Muscle layer of duodenum (tissue), 2 donors: ENCODE results near the gene DNAAF1.

Experiments
- H3K27ac ChIP-seq: one replicate; pipeline ENCODE4 v1.7.0; 2013; ENCODE audit warnings: mild to moderate bottlenecking, low read length
- H3K27me3 ChIP-seq: one replicate; pipeline ENCODE4 v1.7.0; 2013; ENCODE audit warnings: low read depth, mild to moderate bottlenecking, control low read depth, low read length
- H3K36me3 ChIP-seq, 2 donors: one replicate each; pipeline ENCODE4 v1.7.0; 2013; ENCODE audit warnings: low read length in 2 of 2, control low read depth in 1 of 2, mild to moderate bottlenecking in 1 of 2; ENCODE audit not compliant: insufficient read depth in 2 of 2, control insufficient read depth in 1 of 2
- H3K4me1 ChIP-seq, 2 donors: one replicate each; pipeline ENCODE4 v1.7.0; 2013; ENCODE audit warnings: low read length in 2 of 2, mild to moderate bottlenecking in 2 of 2, control low read depth in 1 of 2, moderate library complexity in 1 of 2; ENCODE audit not compliant: insufficient read depth in 2 of 2, control insufficient read depth in 1 of 2
- H3K4me3 ChIP-seq, 2 donors: one replicate each; pipeline ENCODE4 v1.7.0; 2013; ENCODE audit warnings: low read length in 2 of 2, low read depth in 1 of 2, mild to moderate bottlenecking in 1 of 2
- H3K9me3 ChIP-seq, 2 donors: one replicate each; pipeline ENCODE4 v1.7.0; 2013; ENCODE audit warnings: low read length in 2 of 2, control low read depth in 1 of 2, mild to moderate bottlenecking in 1 of 2; ENCODE audit not compliant: control insufficient read depth in 1 of 2
- donor health status: healthy.

DNAAF1 gene

GRCh38 chr16:84144859-84145639 is at the start of gene DNAAF1, which contains the start of gene HSDL1:
Gene DNAAF1 (plus strand): TSS chr16:84145308. CDS start chr16:84145441, 133 bp downstream.
Gene HSDL1 (minus strand): TSS chr16:84145177. CDS start chr16:84131321, 13,856 bp downstream.
- Histone ChIP-seq H3K27ac (no peak within 1 kb of the TSS), H3K4me3 (peak within 1 kb of the TSS; percentile 78 to 91), H3K27me3 (no peaks in the 10 kb centered on the region), H3K9me3 (no peaks in the 10 kb centered on the region), H3K36me3 (no peaks in the 10 kb centered on the region), H3K4me1 (peaks cover 0 to 11% of the 10 kb centered on the region in 2 donors)

- Histone ChIP-seq H3K27me3 (no peaks in the 10 kb centered on the region), H3K4me3 (no peak overlapping the region), H3K27ac (no peak overlapping the region), H3K36me3 (peaks cover 56 to 83% of the 10 kb centered on the region in 2 donors), H3K9me3 (no peaks in the 10 kb centered on the region), H3K4me1 (no peaks in the 10 kb centered on the region)
Measured at GRCh38 chr16:84095466-84095865, 49.6 kb upstream of the DNAAF1 start.

- Histone ChIP-seq H3K4me3 (no peak overlapping the region), H3K27me3 (no peaks in the 10 kb centered on the region), H3K27ac (no peak overlapping the region), H3K4me1 (no peaks in the 10 kb centered on the region), H3K9me3 (no peaks in the 10 kb centered on the region), H3K36me3 (peaks cover 48 to 77% of the 10 kb centered on the region in 2 donors)
Measured at GRCh38 chr16:84096447-84097005, 48.6 kb upstream of the DNAAF1 start.

GRCh38 chr16:84098939-84099338 is 46.2 kb upstream of the DNAAF1 start:
- Histone ChIP-seq H3K9me3 (no peaks in the 10 kb centered on the region), H3K27ac (no peak overlapping the region), H3K4me3 (no peak overlapping the region), H3K4me1 (no peaks in the 10 kb centered on the region), H3K36me3 (peaks cover 26 to 57% of the 10 kb centered on the region in 2 donors), H3K27me3 (no peaks in the 10 kb centered on the region)

DNA sequence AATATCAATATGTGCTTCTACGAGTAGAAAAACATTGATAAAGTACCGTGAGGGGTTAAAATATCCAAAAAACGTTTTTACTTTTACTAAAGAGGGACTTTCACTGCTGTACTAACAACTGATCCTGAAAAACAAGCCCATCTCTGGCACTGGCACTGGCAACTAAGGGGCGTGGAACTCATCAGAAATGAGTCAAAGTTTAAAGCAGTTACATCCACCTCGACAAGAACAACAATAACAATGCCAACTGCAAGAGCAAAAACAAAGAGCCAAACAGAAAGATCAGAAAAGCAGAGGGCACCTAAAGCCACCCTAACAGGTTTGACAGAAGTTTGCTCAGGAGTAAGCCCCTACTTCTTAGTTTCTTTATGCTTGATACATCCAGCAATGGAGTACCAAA is 41.4 kb upstream of the DNAAF1 start:
- no peak overlapping the region for H3K4me3 ChIP-seq
- H3K9me3 ChIP-seq = no peaks in the 10 kb centered on the region
- no peak overlapping the region for H3K27ac ChIP-seq
- H3K36me3 ChIP-seq = peaks cover 0 to 29% of the 10 kb centered on the region in 2 donors
- H3K4me1 ChIP-seq = no peaks in the 10 kb centered on the region
- H3K27me3 ChIP-seq = no peaks in the 10 kb centered on the region

- H3K4me1 ChIP-seq = no peaks in the 10 kb centered on the region
- no peak overlapping the region for H3K4me3 ChIP-seq
- H3K27ac ChIP-seq = no peak overlapping the region
- H3K27me3 ChIP-seq = no peaks in the 10 kb centered on the region
- no peaks in the 10 kb centered on the region for H3K9me3 ChIP-seq
- H3K36me3 ChIP-seq = peaks cover 0 to 23% of the 10 kb centered on the region in 2 donors
Measured at GRCh38 chr16:84104231-84104630, 40.9 kb upstream of the DNAAF1 start.

DNA sequence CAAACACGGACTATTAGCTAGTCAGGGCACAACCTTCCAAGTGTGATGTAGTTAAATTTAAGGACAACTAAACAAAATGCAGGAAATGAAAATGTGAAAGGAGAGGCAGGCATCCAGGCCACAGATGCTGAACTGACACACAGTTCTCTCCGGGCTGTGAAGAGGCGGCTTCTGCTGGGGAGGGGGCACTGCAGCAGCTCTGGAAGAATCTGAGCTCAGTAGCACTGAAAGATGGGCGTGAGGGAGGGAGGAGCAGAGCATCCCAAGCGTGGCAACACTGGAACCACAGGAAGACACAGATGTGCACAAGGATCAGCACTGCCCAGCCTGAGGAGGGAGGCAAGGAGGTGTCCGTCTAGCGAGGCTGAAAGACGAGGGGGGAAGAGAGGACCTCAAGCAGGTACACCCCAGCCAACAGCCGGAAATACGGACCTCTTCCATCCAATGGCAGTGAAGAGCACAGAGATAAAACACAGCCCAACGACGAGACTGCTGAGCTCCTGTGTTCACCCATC is 39.8 kb upstream of the DNAAF1 start:
- Histone ChIP-seq H3K4me3 (no peak overlapping the region), H3K4me1 (no peaks in the 10 kb centered on the region), H3K36me3 (peaks cover 0 to 15% of the 10 kb centered on the region in 2 donors), H3K9me3 (no peaks in the 10 kb centered on the region), H3K27me3 (no peaks in the 10 kb centered on the region), H3K27ac (no peak overlapping the region)

DNA sequence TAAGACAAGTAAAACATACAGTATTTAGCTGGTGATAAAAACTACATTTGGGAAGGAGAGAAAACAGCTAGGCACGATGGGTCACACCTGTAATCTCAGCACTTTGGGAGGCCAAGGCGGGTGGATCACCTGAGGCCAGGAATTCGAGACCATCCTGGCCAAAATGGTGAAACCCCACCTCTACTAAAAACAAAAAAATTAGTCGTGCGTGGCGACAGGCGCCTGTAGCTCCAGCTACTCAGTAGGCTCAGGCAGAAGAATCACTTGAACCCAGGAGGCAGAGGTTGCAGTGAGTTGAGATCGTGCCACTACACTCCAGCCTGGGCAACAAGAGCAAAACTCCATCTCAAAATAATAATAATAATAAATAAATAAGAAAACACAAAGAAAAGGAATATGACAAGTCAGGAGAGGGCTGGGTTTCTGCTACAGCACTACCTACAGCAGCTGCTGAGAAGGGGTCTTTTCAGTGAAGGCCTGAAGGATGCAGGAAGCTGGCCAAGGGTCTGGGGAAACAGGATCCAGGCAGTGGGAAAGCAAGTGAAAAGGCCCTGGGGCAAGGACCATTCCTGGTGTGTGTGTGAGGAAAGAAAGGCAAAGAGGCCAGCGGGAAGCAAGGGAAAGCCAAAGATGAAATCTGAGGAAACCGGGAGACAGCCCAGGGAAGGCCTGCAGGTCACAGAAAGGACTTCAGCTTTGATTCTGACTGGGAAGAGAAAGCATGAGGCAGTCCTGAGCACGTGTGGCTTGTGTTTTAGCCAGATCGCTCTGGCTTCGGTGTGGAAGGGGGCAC is 39.0 kb upstream of the DNAAF1 start:
- no peaks in the 10 kb centered on the region for H3K27me3 ChIP-seq
- H3K36me3 ChIP-seq = peaks cover 4 to 12% of the 10 kb centered on the region in 2 donors
- H3K4me3 ChIP-seq = no peak overlapping the region
- H3K4me1 ChIP-seq = no peaks in the 10 kb centered on the region
- no peak overlapping the region for H3K27ac ChIP-seq
- H3K9me3 ChIP-seq = no peaks in the 10 kb centered on the region

- no peaks in the 10 kb centered on the region for H3K4me1 ChIP-seq
- H3K4me3 ChIP-seq = no peak overlapping the region
- H3K27me3 ChIP-seq = no peaks in the 10 kb centered on the region
- no peak overlapping the region for H3K27ac ChIP-seq
- peaks cover 4 to 5% of the 10 kb centered on the region in 2 donors for H3K36me3 ChIP-seq
- no peaks in the 10 kb centered on the region for H3K9me3 ChIP-seq
Measured at GRCh38 chr16:84107921-84108320, 37.2 kb upstream of the DNAAF1 start.

DNA sequence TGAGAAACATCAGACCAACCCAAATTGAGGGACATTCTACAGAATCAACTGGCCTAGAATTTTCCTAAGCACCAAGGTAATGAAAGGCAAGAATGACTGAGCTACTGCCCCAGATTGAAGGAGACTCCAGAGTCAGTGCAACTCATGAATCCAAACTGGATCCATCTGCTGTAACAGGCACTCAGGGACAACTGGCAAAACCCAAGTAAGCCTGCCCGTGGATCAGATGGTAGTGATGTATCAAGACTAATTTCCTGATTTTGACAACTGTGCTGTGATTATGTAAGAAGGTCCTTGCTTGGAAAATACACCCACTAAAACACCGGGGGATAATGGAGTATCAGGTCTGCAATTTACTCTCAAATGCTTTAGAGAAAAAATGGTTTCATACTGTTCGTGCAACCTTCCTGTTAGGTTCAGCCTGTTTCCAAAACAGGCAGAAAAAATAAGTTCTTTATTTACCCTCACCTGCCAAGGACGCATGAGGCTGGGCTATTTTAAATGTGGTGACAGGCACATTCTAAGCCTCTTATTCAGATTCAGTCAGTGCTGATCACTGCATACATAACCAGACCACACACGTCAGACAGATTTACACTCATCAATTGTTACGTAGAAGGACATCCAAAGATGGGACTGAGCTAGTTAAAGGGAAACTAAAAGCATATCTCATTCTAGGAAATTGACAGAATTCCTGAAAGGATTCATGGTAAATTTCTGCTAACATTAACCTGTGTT is 35.3 kb upstream of the DNAAF1 start:
- Histone ChIP-seq H3K27ac (no peak overlapping the region), H3K36me3 (peaks cover 4 to 5% of the 10 kb centered on the region in 2 donors), H3K9me3 (no peaks in the 10 kb centered on the region), H3K27me3 (no peaks in the 10 kb centered on the region), H3K4me3 (no peak overlapping the region), H3K4me1 (peaks cover 0 to 4% of the 10 kb centered on the region in 2 donors)
